K562 (cell line): Measurements from ENCODE around the gene KHSRP. TPM values are rescaled to one million over a fixed set of nuclear protein-coding genes. Genes with fewer than 3 reads are reported as not detected.

Experiments
- ARID2 ChIP-seq: fragments of 450-650 bp; IDR thresholded peaks from 2 replicates; pipeline ENCODE4 v1.6.1; 2017; ENCODE audit warnings: antibody characterized with exemption, mild to moderate bottlenecking
- ARID3A ChIP-seq: IDR thresholded peaks from 2 replicates; pipeline ENCODE4 v1.6.1; 2012; ENCODE audit warnings: low read depth, low read length, improper control_type of control experiment, borderline replicate concordance
- BCL6 ChIP-seq: fragments of 250-450 bp; sonication (Bioruptor Pico); IDR thresholded peaks from 2 replicates; pipeline ENCODE4 v1.4.0; 2020
- CEBPG ChIP-seq, 3 experiments: fragments of 200-800 bp in 1 of 3; sonication (Bioruptor generic) in 1 of 3; sonication (generic) in 1 of 3; formaldehyde crosslinking in 1 of 3; IDR thresholded peaks in 2 of 3; conservative IDR thresholded peaks in 1 of 3; 2 replicates each; pipeline versions ENCODE4 v1.6.1 to v1.8.0; 2016 to 2022; ENCODE audit warnings: missing compliant biosample characterization in 2 of 3, missing genetic modification characterization in 2 of 3, mild to moderate bottlenecking in 1 of 3, missing genetic modification reagents in 1 of 3
- ETV1 ChIP-seq: fragments of 450-650 bp; conservative IDR thresholded peaks from 2 replicates; pipeline ENCODE4 v1.6.1; 2016; ENCODE audit warnings: missing genetic modification characterization, control low read depth, low read depth, missing compliant biosample characterization
- HCFC1 ChIP-seq: IDR thresholded peaks from 2 replicates; pipeline ENCODE4 v1.6.1; 2012; ENCODE audit warnings: low read depth, low read length, improper control_type of control experiment
- MXI1 ChIP-seq: IDR thresholded peaks from 2 replicates; pipeline ENCODE4 v1.6.1; 2011; ENCODE audit warnings: low read depth, mild to moderate bottlenecking, improper control_type of control experiment, low read length
- NELFE ChIP-seq: IDR thresholded peaks from 2 replicates; pipeline ENCODE4 v1.6.1; 2011; ENCODE audit warnings: mild to moderate bottlenecking; ENCODE audit not compliant: insufficient read depth, insufficient read length
- NKRF ChIP-seq: fragments of 450-650 bp; IDR thresholded peaks from 2 replicates; pipeline ENCODE4 v1.6.1; 2016; ENCODE audit warnings: borderline replicate concordance
- NRF1 ChIP-seq, 2 experiments: fragments of 450-650 bp; IDR thresholded peaks in 1 of 2; conservative IDR thresholded peaks in 1 of 2; 2 replicates each; pipeline ENCODE4 v1.6.1; 2014; ENCODE audit warnings: mild to moderate bottlenecking in 2 of 2
- POLR2AphosphoS2 ChIP-seq: IDR thresholded peaks from 2 replicates; pipeline ENCODE4 v1.6.1; 2012; ENCODE audit warnings: low read length, improper control_type of control experiment
- RB1 ChIP-seq: fragments of 450-650 bp; IDR thresholded peaks from 2 replicates; pipeline ENCODE4 v1.6.1; 2017; ENCODE audit warnings: low read depth, mild to moderate bottlenecking
- SMC3 ChIP-seq: conservative IDR thresholded peaks from 2 replicates; pipeline ENCODE4 v1.6.1; 2011; ENCODE audit warnings: low read depth, low read length, improper control_type of control experiment; ENCODE audit not compliant: insufficient read depth
- TAF15 ChIP-seq: fragments of 200-400 bp; formaldehyde crosslinking; IDR thresholded peaks from 2 replicates; pipeline ENCODE4 v1.6.1; 2017; ENCODE audit warnings: mild to moderate bottlenecking, low read depth, low read length, moderate library complexity
- XRCC5 ChIP-seq: fragments of 200-400 bp; formaldehyde crosslinking; IDR thresholded peaks from 2 replicates; pipeline ENCODE4 v1.6.1; 2017; ENCODE audit warnings: low read depth, mild to moderate bottlenecking, low read length
- ZNF586 ChIP-seq: fragments of 450-650 bp; formaldehyde crosslinking; conservative IDR thresholded peaks from 2 replicates; pipeline ENCODE4 v1.4.0; 2020; ENCODE audit warnings: mild to moderate bottlenecking, moderate library complexity
- polyA plus RNA-seq, 8 experiments: library from polyadenylated mRNA; depleted of rRNA in 4 of 8; stranded (reverse) in 5 of 8; unstranded in 3 of 8; fragments of >200 nt; fragmentation: Nextera tagmentation in 2 of 8; fragmentation: Illumina TruSeq in 1 of 8; extraction: Ambion mirVana in 2 of 8; extraction: Trizol in 1 of 8; gene quantifications; 2 replicates each; pipeline versions ENCODE4 v1.2.1 to v1.2.3, GENCODE V29; 2011 to 2014; ENCODE audit warnings: inconsistent platforms in 1 of 8, missing spikeins in 1 of 8
- total RNA-seq, 7 experiments: library from RNA; depleted of rRNA in 6 of 7; stranded (reverse); fragments of >200 nt in 6 of 7; fragmentation: Illumina TruSeq in 2 of 7; extraction: Trizol in 2 of 7; gene quantifications; 2 replicates each; pipeline versions ENCODE4 v1.2.1 to v1.2.3, GENCODE V29; 2011 to 2021; ENCODE audit warnings: low replicate concordance in 1 of 7
- TF ChIP-seq, protein P1 (sequence below): fragments of 450-650 bp; IDR thresholded peaks from 2 replicates; pipeline ENCODE4 v1.6.1; 2016; ENCODE audit warnings: antibody characterized with exemption
- TF ChIP-seq, protein P2 (sequence below): fragments of 450-650 bp; IDR thresholded peaks from 2 replicates; pipeline ENCODE4 v1.6.1; 2016

The KHSRP gene
- total and polyA plus RNA-seq, 9 of the 15 experiments (the other 6 are each of a cell fraction or from before 2014, with no cell fraction given) = 4.2 to 564 (median 139) TPM

DNA sequence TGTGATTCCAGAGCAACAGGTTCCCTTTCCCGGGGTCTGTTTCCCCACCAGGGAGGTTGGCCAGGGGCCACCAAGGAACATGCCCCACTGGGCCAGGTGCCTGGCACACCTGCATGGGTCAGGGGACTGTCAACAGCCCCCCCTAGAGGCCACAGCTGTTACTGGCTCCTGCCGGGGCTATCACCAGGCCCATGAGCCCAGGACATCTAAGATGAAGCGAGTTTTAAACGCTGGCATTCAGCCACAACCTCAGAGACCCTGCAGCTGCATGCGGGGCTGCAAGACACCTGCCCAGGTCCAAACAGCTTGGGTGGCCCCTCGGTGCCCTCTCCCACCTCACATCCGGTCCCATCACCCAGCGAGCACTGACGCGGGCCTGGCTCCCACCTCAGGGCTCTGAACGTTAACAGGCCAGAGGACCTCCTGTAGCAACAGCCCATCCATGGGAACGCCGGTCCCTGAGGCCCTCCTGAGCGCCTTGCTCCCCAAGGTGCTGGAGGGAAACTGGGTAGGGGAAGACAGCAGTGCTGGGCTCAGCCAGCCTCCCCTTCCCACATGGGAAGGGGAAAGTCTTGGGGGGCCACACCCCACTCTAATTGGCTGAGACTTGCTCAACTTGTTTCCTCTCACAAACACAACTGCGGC, 12.0 kb downstream of the KHSRP start (continued):
- TF ChIP-seq ARID3A (no peak), MXI1 (no peak), ETV1 (tag) (no peak), SMC3 (no peak; the same call in 1 of the 2 replicates), NKRF (no peak), RB1 (0 out of 2 replicates have a peak, but pooled peaks have one; percentile 18), XRCC5 (no peak), ARID2 (no peak), ZNF586 (CRISPR knock-in tag) (no peak), CEBPG (CRISPR knock-in tag; IDR thresholded peaks at IDR 0.05) (no peak), CEBPG (tag; conservative IDR thresholded peaks at IDR 0.05 in 1 of 2, IDR thresholded peaks at IDR 0.05 in 1 of 2) (no peak), NRF1 (conservative IDR thresholded peaks at IDR 0.05 in 1 of 2, IDR thresholded peaks at IDR 0.05 in 1 of 2) (no peak), POLR2AphosphoS2 (peak; percentile 62; the same call in 1 of the 2 replicates), TAF15 (no peak), BCL6 (CRISPR knock-in tag) (no peak), NELFE (no peak), HCFC1 (no peak)
- TF ChIP-seq, protein P1, sequence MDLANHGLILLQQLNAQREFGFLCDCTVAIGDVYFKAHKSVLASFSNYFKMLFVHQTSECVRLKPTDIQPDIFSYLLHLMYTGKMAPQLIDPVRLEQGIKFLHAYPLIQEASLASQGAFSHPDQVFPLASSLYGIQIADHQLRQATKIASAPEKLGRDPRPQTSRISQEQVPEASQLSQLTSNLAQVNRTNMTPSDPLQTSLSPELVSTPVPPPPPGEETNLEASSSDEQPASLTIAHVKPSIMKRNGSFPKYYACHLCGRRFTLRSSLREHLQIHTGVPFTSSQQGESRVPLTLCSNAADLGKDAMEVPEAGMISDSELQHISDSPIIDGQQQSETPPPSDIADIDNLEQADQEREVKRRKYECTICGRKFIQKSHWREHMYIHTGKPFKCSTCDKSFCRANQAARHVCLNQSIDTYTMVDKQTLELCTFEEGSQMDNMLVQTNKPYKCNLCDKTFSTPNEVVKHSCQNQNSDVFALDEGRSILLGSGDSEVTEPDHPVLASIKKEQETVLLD = no peak
- TF ChIP-seq, protein P2, sequence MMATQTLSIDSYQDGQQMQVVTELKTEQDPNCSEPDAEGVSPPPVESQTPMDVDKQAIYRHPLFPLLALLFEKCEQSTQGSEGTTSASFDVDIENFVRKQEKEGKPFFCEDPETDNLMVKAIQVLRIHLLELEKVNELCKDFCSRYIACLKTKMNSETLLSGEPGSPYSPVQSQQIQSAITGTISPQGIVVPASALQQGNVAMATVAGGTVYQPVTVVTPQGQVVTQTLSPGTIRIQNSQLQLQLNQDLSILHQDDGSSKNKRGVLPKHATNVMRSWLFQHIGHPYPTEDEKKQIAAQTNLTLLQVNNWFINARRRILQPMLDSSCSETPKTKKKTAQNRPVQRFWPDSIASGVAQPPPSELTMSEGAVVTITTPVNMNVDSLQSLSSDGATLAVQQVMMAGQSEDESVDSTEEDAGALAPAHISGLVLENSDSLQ = no peak
